Measurements from ENCODE around the gene ADARB2. TPM values are rescaled to one million over a fixed set of nuclear protein-coding genes. Genes with fewer than 3 reads are reported as not detected.

ADARB2 gene
- total and polyA plus RNA-seq, 5 donors: 0.53 to 1.6 (median 0.59) TPM

DNA sequence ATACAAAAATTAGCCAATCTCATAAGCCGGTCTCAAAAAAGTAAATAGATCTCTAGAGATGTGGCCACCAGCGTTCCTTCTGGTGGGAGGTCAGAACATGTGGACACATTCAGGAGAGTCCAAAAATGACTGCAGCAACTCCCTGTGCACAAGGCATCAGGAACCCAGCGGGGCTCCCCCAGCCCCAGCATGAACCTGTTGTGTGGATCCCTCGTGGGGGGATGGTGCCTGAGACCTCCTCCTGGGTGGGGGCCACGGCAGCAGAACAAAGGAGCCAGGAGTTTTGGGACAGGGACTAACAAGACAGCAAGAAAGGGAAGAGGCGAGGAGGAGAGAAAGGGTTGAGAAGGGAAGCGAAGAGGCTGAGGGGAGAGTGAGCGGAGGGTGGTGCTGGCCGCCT lies 559.4 kb downstream of the ADARB2 start:
- ATAC-seq: no peak
- no peaks in the 10 kb centered on the region for H3K4me1 ChIP-seq (ENCODE audit: control insufficient read depth, insufficient read depth, low read length)
- H3K27ac ChIP-seq (ENCODE audit: low read length): no peak overlapping the region
- WGBS: 86% methylated on average over 9 of the region's 9 CpGs
- H3K27me3 ChIP-seq (ENCODE audit: control insufficient read depth, insufficient read depth): no peaks in the 10 kb centered on the region
- H3K9me3 ChIP-seq (ENCODE audit: control insufficient read depth, low read length): no peaks in the 10 kb centered on the region
- H3K4me3 ChIP-seq (ENCODE audit: low read length): no peak overlapping the region
- intact Hi-C loops (cut with DNase I): no loop called here
- DNase-seq: peak in 2 of 3 donors; percentile 15 to 26

DNA sequence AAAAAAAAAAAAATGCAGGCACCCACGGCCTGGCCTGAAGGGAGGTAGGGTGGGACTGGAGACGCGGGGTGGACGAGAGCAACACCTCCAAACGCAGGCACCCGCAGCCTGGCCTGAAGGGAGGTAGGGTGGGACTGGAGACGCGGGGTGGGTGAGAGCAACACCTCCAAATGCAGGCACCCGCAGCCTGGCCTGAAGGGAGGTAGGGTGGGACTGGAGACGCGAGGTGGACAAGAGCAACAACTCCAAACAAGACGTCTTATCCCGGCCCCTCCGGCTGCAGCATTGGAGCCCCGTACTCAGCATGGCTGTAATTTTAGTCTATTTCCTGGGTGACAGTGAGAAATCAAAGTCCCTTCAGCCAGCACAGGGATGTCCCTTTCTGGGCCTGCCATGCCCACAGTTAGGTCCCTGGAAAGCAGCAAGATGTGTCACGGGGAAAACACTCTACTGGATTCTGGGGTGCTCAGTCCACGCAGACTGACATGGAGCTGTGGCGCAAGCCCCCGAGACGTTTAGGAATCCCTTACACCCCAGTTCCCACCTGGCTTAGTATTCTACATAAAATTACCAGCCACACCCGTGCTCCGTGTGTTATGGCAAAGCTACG lies 561.3 kb downstream of the ADARB2 start:
- Histone ChIP-seq H3K4me1 (ENCODE audit: control insufficient read depth, insufficient read depth, low read length) (no peaks in the 10 kb centered on the region), H3K27me3 (ENCODE audit: control insufficient read depth, insufficient read depth) (no peaks in the 10 kb centered on the region), H3K4me3 (ENCODE audit: low read length) (no peak overlapping the region), H3K9me3 (ENCODE audit: control insufficient read depth, low read length) (no peaks in the 10 kb centered on the region), H3K27ac (ENCODE audit: low read length) (no peak overlapping the region)
- peak in 1 of 3 donors; percentile 18 for DNase-seq
- ATAC-seq: no peak
- WGBS: 90% methylated on average over 23 of the region's 23 CpGs
- intact Hi-C loops (cut with DNase I): no loop called here

DNA sequence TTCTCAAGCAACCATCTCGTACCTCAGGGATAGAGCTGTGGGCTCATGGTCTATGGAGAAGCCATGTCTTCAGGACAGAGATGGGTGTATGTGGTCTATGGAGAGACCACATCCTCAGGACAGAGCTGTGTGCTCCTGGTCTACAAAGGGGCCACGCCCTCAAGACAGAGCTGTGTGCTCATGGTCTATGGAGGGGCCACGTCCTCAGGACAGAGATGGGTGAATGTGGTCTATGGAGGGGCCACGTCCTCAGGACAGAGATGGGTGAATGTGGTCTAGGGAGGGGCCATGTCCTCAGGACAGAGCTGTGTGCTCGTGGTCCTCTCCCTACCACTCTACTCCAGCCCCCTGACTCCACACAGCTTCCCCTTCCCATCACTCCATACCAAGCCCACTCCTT lies 563.3 kb downstream of the ADARB2 start:
- no peak for DNase-seq
- no peaks in the 10 kb centered on the region for H3K4me1 ChIP-seq (ENCODE audit: control insufficient read depth, insufficient read depth, low read length)
- H3K27me3 ChIP-seq (ENCODE audit: control insufficient read depth, insufficient read depth): no peaks in the 10 kb centered on the region
- no peaks in the 10 kb centered on the region for H3K9me3 ChIP-seq (ENCODE audit: control insufficient read depth, low read length)
- peak in 1 of 2 donors; percentile 25 for ATAC-seq
- no peak overlapping the region for H3K4me3 ChIP-seq (ENCODE audit: low read length)
- WGBS: 83% methylated on average over 5 of the region's 5 CpGs
- intact Hi-C loops (cut with DNase I): no loop called here
- H3K27ac ChIP-seq (ENCODE audit: low read length): no peak overlapping the region

- DNase-seq: peak in 1 of 3 donors; percentile 51
- no peak for ATAC-seq
- Histone ChIP-seq H3K9me3 (ENCODE audit: control insufficient read depth, low read length) (no peaks in the 10 kb centered on the region), H3K4me3 (ENCODE audit: low read length) (no peak overlapping the region), H3K4me1 (ENCODE audit: control insufficient read depth, insufficient read depth, low read length) (no peaks in the 10 kb centered on the region), H3K27me3 (ENCODE audit: control insufficient read depth, insufficient read depth) (no peaks in the 10 kb centered on the region), H3K27ac (ENCODE audit: low read length) (no peak overlapping the region)
- WGBS: 89% methylated on average over 27 of the region's 27 CpGs
- intact Hi-C loops (cut with DNase I): no loop called here
Observed at GRCh38 chr10:1173091-1173490, 564.2 kb downstream of the ADARB2 start.

GRCh38 chr10:1172256-1172984 lies 564.9 kb downstream of the ADARB2 start:
- H3K9me3 ChIP-seq (ENCODE audit: control insufficient read depth, low read length): no peaks in the 10 kb centered on the region
- intact Hi-C loops (cut with DNase I): no loop called here
- DNase-seq (peak in 2 of 3 donors; percentile 6 to 23), ATAC-seq (no peak)
- H3K4me3 ChIP-seq (ENCODE audit: low read length): no peak overlapping the region
- 79% methylated on average over 15 of the region's 15 CpGs for WGBS
- no peaks in the 10 kb centered on the region for H3K4me1 ChIP-seq (ENCODE audit: control insufficient read depth, insufficient read depth, low read length)
- no peaks in the 10 kb centered on the region for H3K27me3 ChIP-seq (ENCODE audit: control insufficient read depth, insufficient read depth)
- H3K27ac ChIP-seq (ENCODE audit: low read length): no peak overlapping the region

GRCh38 chr10:1171586-1171985 lies 565.7 kb downstream of the ADARB2 start:
- intact Hi-C loops (cut with DNase I): no loop called here
- H3K4me1 ChIP-seq (ENCODE audit: control insufficient read depth, insufficient read depth, low read length): no peaks in the 10 kb centered on the region
- DNase-seq: peak in 1 of 3 donors; percentile 20
- 83% methylated on average over 9 of the region's 9 CpGs for WGBS
- H3K4me3 ChIP-seq (ENCODE audit: low read length): no peak overlapping the region
- no peak overlapping the region for H3K27ac ChIP-seq (ENCODE audit: low read length)
- no peaks in the 10 kb centered on the region for H3K9me3 ChIP-seq (ENCODE audit: control insufficient read depth, low read length)
- no peak for ATAC-seq
- H3K27me3 ChIP-seq (ENCODE audit: control insufficient read depth, insufficient read depth): no peaks in the 10 kb centered on the region

GRCh38 chr10:1171182-1171581 lies 566.1 kb downstream of the ADARB2 start:
- ATAC-seq: no peak
- no peaks in the 10 kb centered on the region for H3K27me3 ChIP-seq (ENCODE audit: control insufficient read depth, insufficient read depth)
- no peaks in the 10 kb centered on the region for H3K4me1 ChIP-seq (ENCODE audit: control insufficient read depth, insufficient read depth, low read length)
- no peak overlapping the region for H3K27ac ChIP-seq (ENCODE audit: low read length)
- intact Hi-C loops (cut with DNase I): no loop called here
- H3K9me3 ChIP-seq (ENCODE audit: control insufficient read depth, low read length): no peaks in the 10 kb centered on the region
- 85% methylated on average over 4 of the region's 4 CpGs for WGBS
- no peak for DNase-seq
- no peak overlapping the region for H3K4me3 ChIP-seq (ENCODE audit: low read length)

GRCh38 chr10:1170867-1171180 lies 566.5 kb downstream of the ADARB2 start:
- 89% methylated on average over 13 of the region's 13 CpGs for WGBS
- H3K4me3 ChIP-seq (ENCODE audit: low read length): no peak overlapping the region
- no peaks in the 10 kb centered on the region for H3K27me3 ChIP-seq (ENCODE audit: control insufficient read depth, insufficient read depth)
- H3K27ac ChIP-seq (ENCODE audit: low read length): no peak overlapping the region
- DNase-seq (no peak), ATAC-seq (no peak)
- no peaks in the 10 kb centered on the region for H3K9me3 ChIP-seq (ENCODE audit: control insufficient read depth, low read length)
- no peaks in the 10 kb centered on the region for H3K4me1 ChIP-seq (ENCODE audit: control insufficient read depth, insufficient read depth, low read length)
- intact Hi-C loops (cut with DNase I): no loop called here

GRCh38 chr10:1169981-1170866 lies 567.1 kb downstream of the ADARB2 start:
- H3K27me3 ChIP-seq (ENCODE audit: control insufficient read depth, insufficient read depth): no peaks in the 10 kb centered on the region
- no peaks in the 10 kb centered on the region for H3K4me1 ChIP-seq (ENCODE audit: control insufficient read depth, insufficient read depth, low read length)
- H3K27ac ChIP-seq (ENCODE audit: low read length): no peak overlapping the region
- DNase-seq (peak in 2 of 3 donors; percentile 27 to 38), ATAC-seq (no peak)
- 53% methylated on average over 22 of the region's 22 CpGs for WGBS
- H3K9me3 ChIP-seq (ENCODE audit: control insufficient read depth, low read length): no peaks in the 10 kb centered on the region
- intact Hi-C loops (cut with DNase I): no loop called here
- H3K4me3 ChIP-seq (ENCODE audit: low read length): no peak overlapping the region

DNA sequence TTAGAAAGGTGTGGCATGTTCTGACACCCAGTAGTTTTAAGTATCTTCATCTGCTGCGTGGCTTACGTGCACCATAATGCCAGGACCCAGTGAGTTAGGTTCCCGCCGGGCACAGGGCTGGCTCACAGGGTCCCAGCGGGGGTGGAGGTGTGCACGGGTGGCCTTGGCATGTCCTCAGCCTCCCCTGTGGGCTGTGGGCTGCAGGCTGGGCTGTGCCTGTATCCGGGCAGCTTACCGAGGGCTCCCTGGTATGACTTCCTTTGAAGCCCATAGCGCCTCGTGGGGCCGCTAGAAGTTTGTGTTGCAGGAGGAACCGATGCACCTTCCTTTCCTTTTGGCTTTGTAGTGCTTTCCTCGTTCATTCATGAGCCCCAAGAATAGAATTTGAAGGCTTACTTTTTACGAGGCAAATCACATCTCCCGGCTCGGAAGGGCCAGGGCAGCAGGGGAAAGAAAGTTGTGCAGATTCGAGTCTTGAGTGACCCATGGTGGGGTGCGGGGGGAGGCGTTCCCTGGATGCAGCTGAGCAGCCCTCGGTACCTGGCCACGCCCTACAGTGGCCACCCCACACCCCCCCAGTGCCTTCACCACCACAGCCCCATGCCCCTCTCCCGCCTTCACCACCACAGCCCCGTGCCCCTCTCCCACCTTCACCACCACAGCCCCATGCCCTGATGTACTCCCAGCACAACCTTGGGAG lies 568.0 kb downstream of the ADARB2 start:
- Histone ChIP-seq H3K4me3 (ENCODE audit: low read length) (no peak overlapping the region), H3K4me1 (ENCODE audit: control insufficient read depth, insufficient read depth, low read length) (no peaks in the 10 kb centered on the region), H3K27ac (ENCODE audit: low read length) (no peak overlapping the region), H3K9me3 (ENCODE audit: control insufficient read depth, low read length) (no peaks in the 10 kb centered on the region), H3K27me3 (ENCODE audit: control insufficient read depth, insufficient read depth) (no peaks in the 10 kb centered on the region)
- intact Hi-C loops (cut with DNase I): no loop called here
- peak in 2 of 3 donors; percentile 29 to 40 for DNase-seq
- 74% methylated on average over 23 of the region's 23 CpGs for WGBS
- ATAC-seq: no peak
